HepG2 (cell line): ENCODE measurements around the gene ADGRG6. TPM values are rescaled to one million over a fixed set of nuclear protein-coding genes. Genes with fewer than 3 reads are reported as not detected.
A peak's percentile ranks its signal among the peaks of the same experiment; 100 is the strongest.

Experiments
- CENPT ChIP-seq: sonication (generic); formaldehyde crosslinking; IDR thresholded peaks from 2 replicates; pipeline ENCODE4 v1.8.0; 2022; ENCODE audit warnings: low read depth, mild to moderate bottlenecking, moderate library complexity, missing genetic modification reagents
- DPF2 ChIP-seq: sonication (generic); formaldehyde crosslinking; IDR thresholded peaks from 2 replicates; pipeline ENCODE4 v1.4.0; 2020; ENCODE audit warnings: mild to moderate bottlenecking, low read depth, missing genetic modification reagents, borderline replicate concordance
- ELF4 ChIP-seq: sonication (generic); formaldehyde crosslinking; IDR thresholded peaks from 2 replicates; pipeline ENCODE4 v1.5.0; 2020; ENCODE audit warnings: missing genetic modification reagents, mild to moderate bottlenecking, moderate library complexity, borderline replicate concordance
- FOSL2 ChIP-seq: sonication (generic); formaldehyde crosslinking; IDR thresholded peaks from 2 replicates; pipeline ENCODE4 v1.4.0; 2020; ENCODE audit warnings: missing genetic modification reagents
- GTF2F1 ChIP-seq: fragments of 150-350 bp; IDR thresholded peaks from 2 replicates; pipeline ENCODE4 v1.6.1; 2014; ENCODE audit warnings: low read length
- HMG20B ChIP-seq: conservative IDR thresholded peaks from 2 replicates; pipeline ENCODE4 v1.6.1; 2016; ENCODE audit warnings: missing genetic modification reagents, missing compliant biosample characterization
- IKZF5 ChIP-seq: IDR thresholded peaks from 2 replicates; pipeline ENCODE4 v1.6.1; 2018; ENCODE audit warnings: missing genetic modification reagents, mild to moderate bottlenecking, missing compliant biosample characterization
- ISL2 ChIP-seq: sonication (generic); formaldehyde crosslinking; IDR thresholded peaks from 2 replicates; pipeline ENCODE4 v1.5.0; 2020; ENCODE audit warnings: missing genetic modification reagents
- KLF15 ChIP-seq: sonication (generic); formaldehyde crosslinking; IDR thresholded peaks from 2 replicates; pipeline ENCODE4 v1.8.1; 2023; ENCODE audit warnings: borderline replicate concordance, mild to moderate bottlenecking, inconsistent platforms, missing genetic modification reagents, mixed read lengths
- PRMT3 ChIP-seq: sonication (generic); formaldehyde crosslinking; IDR thresholded peaks from 2 replicates; pipeline ENCODE4 v1.8.1; 2022; ENCODE audit warnings: low read depth, mild to moderate bottlenecking, moderate library complexity, missing genetic modification reagents, borderline replicate concordance
- RBAK ChIP-seq: sonication (generic); formaldehyde crosslinking; IDR thresholded peaks from 2 replicates; pipeline ENCODE4 v1.5.1; 2020; ENCODE audit warnings: mild to moderate bottlenecking, missing genetic modification reagents
- SNAPC4 ChIP-seq: sonication (generic); formaldehyde crosslinking; IDR thresholded peaks from 2 replicates; pipeline ENCODE4 v1.4.0; 2020; ENCODE audit warnings: mild to moderate bottlenecking, missing genetic modification reagents
- ZFP36L1 ChIP-seq: sonication (generic); formaldehyde crosslinking; IDR thresholded peaks from 2 replicates; pipeline ENCODE4 v1.8.0; 2022; ENCODE audit warnings: mild to moderate bottlenecking, missing genetic modification reagents, moderate library complexity
- ZNF530 ChIP-seq: sonication (generic); formaldehyde crosslinking; IDR thresholded peaks from 2 replicates; pipeline ENCODE4 v1.5.0; 2020; ENCODE audit warnings: low read depth, mild to moderate bottlenecking, missing genetic modification reagents
- ZNF605 ChIP-seq: sonication (generic); formaldehyde crosslinking; IDR thresholded peaks from 2 replicates; pipeline ENCODE4 v1.8.0; 2022; ENCODE audit warnings: mild to moderate bottlenecking, missing genetic modification reagents
- ZNF619 ChIP-seq: sonication (generic); formaldehyde crosslinking; IDR thresholded peaks from 2 replicates; pipeline ENCODE4 v1.4.0; 2020; ENCODE audit warnings: mild to moderate bottlenecking, missing genetic modification reagents
- ZNF674 ChIP-seq: sonication (generic); formaldehyde crosslinking; IDR thresholded peaks from 2 replicates; pipeline ENCODE4 v1.5.0; 2020; ENCODE audit warnings: low read depth, mild to moderate bottlenecking, missing genetic modification reagents
- ZNF710 ChIP-seq: sonication (generic); formaldehyde crosslinking; IDR thresholded peaks from 2 replicates; pipeline ENCODE4 v1.5.0; 2020; ENCODE audit warnings: mild to moderate bottlenecking, missing genetic modification reagents, borderline replicate concordance
- ZNF770 ChIP-seq: sonication (generic); formaldehyde crosslinking; IDR thresholded peaks from 2 replicates; pipeline ENCODE4 v1.5.0; 2020; ENCODE audit warnings: mild to moderate bottlenecking, missing genetic modification reagents
- polyA plus RNA-seq, 8 experiments: library from polyadenylated mRNA; depleted of rRNA in 3 of 8; stranded (reverse) in 7 of 8; unstranded in 1 of 8; fragments of >200 nt; fragmentation: Illumina TruSeq in 4 of 8; extraction: Trizol in 4 of 8; gene quantifications; 2 replicates each; pipeline versions ENCODE4 v1.2.1 to v1.2.3, GENCODE V29; 2011 to 2016; ENCODE audit warnings: low read depth in 4 of 8, missing spikeins in 1 of 8, mixed read lengths in 1 of 8; ENCODE audit not compliant: insufficient read depth in 1 of 8
- total RNA-seq, 5 experiments: library from RNA; depleted of rRNA; stranded (reverse); fragments of >200 nt; fragmentation: Illumina TruSeq; extraction: Trizol; gene quantifications; 2 replicates each; pipeline ENCODE4 v1.2.3, GENCODE V29; 2016; ENCODE audit warnings: low read depth in 1 of 5

ADGRG6 gene
- total and polyA plus RNA-seq, 2 of the 13 experiments (the other 11 are each of a cell fraction or from before 2014, with no cell fraction given) = 129 to 249 TPM

- TF ChIP-seq ZNF770 (CRISPR knock-in tag) (peak; percentile 92), FOSL2 (CRISPR knock-in tag) (no peak; the same call in 1 of the 2 replicates), SNAPC4 (no peak), HMG20B (CRISPR knock-in tag) (0 out of 2 replicates have a peak, but pooled peaks have one; percentile 36), ISL2 (CRISPR knock-in tag) (peak; percentile 45; the same call in 1 of the 2 replicates), CENPT (CRISPR knock-in tag) (no peak), RBAK (CRISPR knock-in tag) (no peak), ELF4 (no peak), ZNF619 (CRISPR knock-in tag) (no peak), KLF15 (CRISPR knock-in tag) (no peak), ZNF530 (CRISPR knock-in tag) (no peak), ZNF674 (CRISPR knock-in tag) (no peak), DPF2 (no peak), PRMT3 (no peak), ZNF605 (CRISPR knock-in tag) (no peak), GTF2F1 (no peak), IKZF5 (CRISPR knock-in tag) (0 out of 2 replicates have a peak, but pooled peaks have one; percentile 43), ZNF710 (CRISPR knock-in tag) (no peak), ZFP36L1 (CRISPR knock-in tag) (no peak)
Observed at GRCh38 chr6:142292166-142292924, 9.5 kb upstream of the ADGRG6 start (continued).
